Loucy (cell line): Measurements from ENCODE around the gene MARCO.

ENCODE experiments used
- H2AFZ ChIP-seq: fragments of 200-600 bp; sonication (generic); 2 replicates; pipeline ENCODE4 v1.6.0; 2016; ENCODE audit warnings: antibody characterized with exemption, mild to moderate bottlenecking, low read length, moderate library complexity
- H3F3A ChIP-seq: fragments of 200-600 bp; 2 replicates; pipeline ENCODE4 v1.6.0; 2016; ENCODE audit warnings: antibody characterized with exemption, low read depth, mild to moderate bottlenecking
- H3K27me3 ChIP-seq: fragments of 200-600 bp; sonication (generic); 2 replicates; pipeline ENCODE4 v1.6.1; 2014; ENCODE audit warnings: low read length, mild to moderate bottlenecking; ENCODE audit not compliant: insufficient read depth, poor library complexity, severe bottlenecking
- H3K36me3 ChIP-seq: fragments of 200-600 bp; sonication (generic); 2 replicates; pipeline ENCODE4 v1.6.1; 2016; ENCODE audit warnings: low read length; ENCODE audit not compliant: insufficient read depth
- H3K4me1 ChIP-seq: fragments of 200-600 bp; sonication (generic); 2 replicates; pipeline ENCODE4 v1.5.1; 2014; ENCODE audit warnings: low read length, mild to moderate bottlenecking; ENCODE audit not compliant: insufficient read depth, poor library complexity, severe bottlenecking
- H3K4me2 ChIP-seq: fragments of 200-600 bp; sonication (generic); 2 replicates; pipeline ENCODE4 v1.6.0; 2014; ENCODE audit warnings: antibody characterized with exemption, low read length, low read depth, mild to moderate bottlenecking; ENCODE audit not compliant: poor library complexity, severe bottlenecking
- H3K4me3 ChIP-seq: fragments of 200-600 bp; sonication (generic); 2 replicates; pipeline ENCODE4 v1.5.1; 2014; ENCODE audit warnings: low read length, mild to moderate bottlenecking, mixed read lengths; ENCODE audit not compliant: poor library complexity, severe bottlenecking
- H3K79me2 ChIP-seq: fragments of 200-600 bp; sonication (generic); 2 replicates; pipeline ENCODE4 v1.6.1; 2014; ENCODE audit warnings: low read length; ENCODE audit not compliant: insufficient read depth
- H3K9ac ChIP-seq: fragments of 200-600 bp; sonication (generic); 2 replicates; pipeline ENCODE4 v1.6.0; 2014; ENCODE audit warnings: mild to moderate bottlenecking, low read depth, low read length, moderate library complexity; ENCODE audit not compliant: poor library complexity, severe bottlenecking
- H3K9me2 ChIP-seq: fragments of 200-600 bp; sonication (generic); replicated peaks from 2 replicates; pipeline ENCODE4 v1.6.1; 2016; ENCODE audit warnings: low read depth, low read length, mixed read lengths
- H3K9me3 ChIP-seq: fragments of 200-600 bp; sonication (generic); 2 replicates; pipeline ENCODE4 v1.6.1; 2014; ENCODE audit warnings: mild to moderate bottlenecking, antibody characterized with exemption, low read length, low read depth; ENCODE audit not compliant: insufficient read depth
- H4K20me1 ChIP-seq: fragments of 200-600 bp; sonication (generic); 2 replicates; pipeline ENCODE4 v1.6.0; 2014; ENCODE audit warnings: antibody characterized with exemption, low read length, mild to moderate bottlenecking; ENCODE audit not compliant: insufficient read depth, poor library complexity, severe bottlenecking
- CTCF ChIP-seq: fragments of 200-600 bp; sonication (generic); conservative IDR thresholded peaks from 2 replicates; pipeline ENCODE4 v1.5.1; 2014; ENCODE audit warnings: mild to moderate bottlenecking, antibody characterized with exemption, low read length
- EZH2phosphoT487 ChIP-seq: fragments of 200-600 bp; IDR thresholded peaks from 2 replicates; pipeline ENCODE4 v1.6.1; 2018; ENCODE audit warnings: antibody characterized with exemption, mild to moderate bottlenecking, moderate library complexity, borderline replicate concordance

The MARCO gene

GRCh38 chr2:118979152-118979861 is 37.3 kb downstream of the MARCO start:
- no peak overlapping the region for H3K4me3 ChIP-seq
- TF ChIP-seq CTCF (no peak), EZH2phosphoT487 (no peak)
- H3F3A ChIP-seq: no peaks in the 10 kb centered on the region
- no peaks in the 10 kb centered on the region for H3K79me2 ChIP-seq
- H2AFZ ChIP-seq: no peak overlapping the region
- H3K36me3 ChIP-seq: no peaks in the 10 kb centered on the region
- no peak overlapping the region for H3K4me2 ChIP-seq
- no peaks in the 10 kb centered on the region for H3K4me1 ChIP-seq
- no peaks in the 10 kb centered on the region for H4K20me1 ChIP-seq
- H3K27me3 ChIP-seq: no peaks in the 10 kb centered on the region
- no peak overlapping the region for H3K9ac ChIP-seq
- H3K9me2 ChIP-seq: no peaks in the 10 kb centered on the region
- H3K9me3 ChIP-seq: no peaks in the 10 kb centered on the region

GRCh38 chr2:118980022-118980421 is 38.0 kb downstream of the MARCO start:
- H2AFZ ChIP-seq: no peak overlapping the region
- TF ChIP-seq EZH2phosphoT487: no peak
- no peak for TF ChIP-seq CTCF
- no peak overlapping the region for H3K4me2 ChIP-seq
- H4K20me1 ChIP-seq: no peaks in the 10 kb centered on the region
- H3F3A ChIP-seq: no peaks in the 10 kb centered on the region
- no peak overlapping the region for H3K4me3 ChIP-seq
- H3K36me3 ChIP-seq: no peaks in the 10 kb centered on the region
- H3K79me2 ChIP-seq: no peaks in the 10 kb centered on the region
- no peaks in the 10 kb centered on the region for H3K27me3 ChIP-seq
- no peaks in the 10 kb centered on the region for H3K9me3 ChIP-seq
- H3K4me1 ChIP-seq: no peaks in the 10 kb centered on the region
- no peak overlapping the region for H3K9ac ChIP-seq
- no peaks in the 10 kb centered on the region for H3K9me2 ChIP-seq

- Histone ChIP-seq H3K9me2 (no peaks in the 10 kb centered on the region), H3K4me2 (no peak overlapping the region), H3K4me1 (no peaks in the 10 kb centered on the region), H4K20me1 (no peaks in the 10 kb centered on the region), H3K27me3 (no peaks in the 10 kb centered on the region), H3K9me3 (no peaks in the 10 kb centered on the region), H2AFZ (no peak overlapping the region), H3K9ac (no peak overlapping the region), H3F3A (no peaks in the 10 kb centered on the region), H3K79me2 (no peaks in the 10 kb centered on the region), H3K4me3 (no peak overlapping the region), H3K36me3 (no peaks in the 10 kb centered on the region)
- TF ChIP-seq CTCF (no peak), EZH2phosphoT487 (no peak)
Measured at GRCh38 chr2:118980573-118980972, 38.6 kb downstream of the MARCO start.
